8988T (cell line): ENCODE data around the gene GGT1.
"Not testable (repeated sequence)": the region's sequence is repeated elsewhere in the genome, so short reads cannot be mapped to it uniquely, and the experiment has no call there.

Experiments
- DNase-seq: peaks from one replicate; pipeline ENCODE4 v3.0.0; 2011

Gene GGT1

GRCh38 chr22:24642307-24642706, 39.3 kb downstream of the GGT1 start:
- not testable (repeated sequence) for DNase-seq

- DNase-seq = not testable (repeated sequence)
Observed at GRCh38 chr22:24644409-24644808, 41.4 kb downstream of the GGT1 start.

- not testable (repeated sequence) for DNase-seq
Observed at GRCh38 chr22:24645408-24646399, 42.7 kb downstream of the GGT1 start.

GRCh38 chr22:24646756-24647155, 43.8 kb downstream of the GGT1 start:
- not testable (repeated sequence) for DNase-seq

- not testable (repeated sequence) for DNase-seq
Observed at GRCh38 chr22:24649371-24649770, 46.4 kb downstream of the GGT1 start.

- DNase-seq = not testable (repeated sequence)
Observed at GRCh38 chr22:24650884-24651283, 47.9 kb downstream of the GGT1 start.

GRCh38 chr22:24665395-24665794, 62.4 kb downstream of the GGT1 start:
- DNase-seq = not testable (repeated sequence)

GRCh38 chr22:24667904-24668303, 64.9 kb downstream of the GGT1 start:
- not testable (repeated sequence) for DNase-seq

GRCh38 chr22:24672532-24672931, 69.5 kb downstream of the GGT1 start:
- not testable (repeated sequence) for DNase-seq
